ENCODE results near the gene SMARCAD1.

The SMARCAD1 gene

DNA sequence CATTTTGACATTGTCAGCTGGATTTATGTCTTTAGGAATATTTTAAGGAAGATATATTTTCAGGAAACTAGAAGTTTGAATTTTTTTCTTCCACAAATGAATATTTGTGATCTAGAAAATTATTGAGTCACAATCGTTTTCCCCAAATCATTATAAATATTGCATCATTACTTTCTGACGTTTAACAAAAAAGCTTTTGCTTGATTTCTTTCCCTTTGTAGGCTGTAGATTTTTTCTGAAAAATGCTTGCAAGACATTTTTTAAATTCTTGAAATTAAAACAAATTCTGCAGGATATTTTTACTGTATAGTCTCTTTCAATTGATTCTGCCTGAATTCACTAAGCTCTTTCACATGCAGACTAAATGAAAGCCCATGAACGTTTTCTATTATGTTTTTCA lies 4.9 kb upstream of the SMARCAD1 start:
- TF ChIP-seq RAD21 (IDR thresholded peaks at IDR 0.05; ENCODE audit: low read depth) (no peak), NFIC (IDR thresholded peaks at IDR 0.05) (no peak), YY1 (IDR thresholded peaks at IDR 0.05; ENCODE audit: low read depth) (no peak), EP300 (IDR thresholded peaks at IDR 0.05; ENCODE audit: borderline replicate concordance) (no peak), ZBTB7A (IDR thresholded peaks at IDR 0.05; ENCODE audit: low read depth) (no peak), TEAD4 (IDR thresholded peaks at IDR 0.05) (no peak), EGR1 (IDR thresholded peaks at IDR 0.05) (no peak), TCF12 (IDR thresholded peaks at IDR 0.05; ENCODE audit: low read depth) (no peak), TAF1 (IDR thresholded peaks at IDR 0.05; ENCODE audit: low read depth) (no peak), CEBPB (IDR thresholded peaks at IDR 0.05) (no peak), FOXM1 (IDR thresholded peaks at IDR 0.05; ENCODE audit: borderline replicate concordance, low read depth) (no peak), CREB1 (IDR thresholded peaks at IDR 0.05; ENCODE audit: low read depth) (no peak)
- TF ChIP-seq, protein P1, sequence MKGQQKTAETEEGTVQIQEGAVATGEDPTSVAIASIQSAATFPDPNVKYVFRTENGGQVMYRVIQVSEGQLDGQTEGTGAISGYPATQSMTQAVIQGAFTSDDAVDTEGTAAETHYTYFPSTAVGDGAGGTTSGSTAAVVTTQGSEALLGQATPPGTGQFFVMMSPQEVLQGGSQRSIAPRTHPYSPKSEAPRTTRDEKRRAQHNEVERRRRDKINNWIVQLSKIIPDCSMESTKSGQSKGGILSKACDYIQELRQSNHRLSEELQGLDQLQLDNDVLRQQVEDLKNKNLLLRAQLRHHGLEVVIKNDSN (IDR thresholded peaks at IDR 0.05) = no peak
- TF ChIP-seq, protein P2, sequence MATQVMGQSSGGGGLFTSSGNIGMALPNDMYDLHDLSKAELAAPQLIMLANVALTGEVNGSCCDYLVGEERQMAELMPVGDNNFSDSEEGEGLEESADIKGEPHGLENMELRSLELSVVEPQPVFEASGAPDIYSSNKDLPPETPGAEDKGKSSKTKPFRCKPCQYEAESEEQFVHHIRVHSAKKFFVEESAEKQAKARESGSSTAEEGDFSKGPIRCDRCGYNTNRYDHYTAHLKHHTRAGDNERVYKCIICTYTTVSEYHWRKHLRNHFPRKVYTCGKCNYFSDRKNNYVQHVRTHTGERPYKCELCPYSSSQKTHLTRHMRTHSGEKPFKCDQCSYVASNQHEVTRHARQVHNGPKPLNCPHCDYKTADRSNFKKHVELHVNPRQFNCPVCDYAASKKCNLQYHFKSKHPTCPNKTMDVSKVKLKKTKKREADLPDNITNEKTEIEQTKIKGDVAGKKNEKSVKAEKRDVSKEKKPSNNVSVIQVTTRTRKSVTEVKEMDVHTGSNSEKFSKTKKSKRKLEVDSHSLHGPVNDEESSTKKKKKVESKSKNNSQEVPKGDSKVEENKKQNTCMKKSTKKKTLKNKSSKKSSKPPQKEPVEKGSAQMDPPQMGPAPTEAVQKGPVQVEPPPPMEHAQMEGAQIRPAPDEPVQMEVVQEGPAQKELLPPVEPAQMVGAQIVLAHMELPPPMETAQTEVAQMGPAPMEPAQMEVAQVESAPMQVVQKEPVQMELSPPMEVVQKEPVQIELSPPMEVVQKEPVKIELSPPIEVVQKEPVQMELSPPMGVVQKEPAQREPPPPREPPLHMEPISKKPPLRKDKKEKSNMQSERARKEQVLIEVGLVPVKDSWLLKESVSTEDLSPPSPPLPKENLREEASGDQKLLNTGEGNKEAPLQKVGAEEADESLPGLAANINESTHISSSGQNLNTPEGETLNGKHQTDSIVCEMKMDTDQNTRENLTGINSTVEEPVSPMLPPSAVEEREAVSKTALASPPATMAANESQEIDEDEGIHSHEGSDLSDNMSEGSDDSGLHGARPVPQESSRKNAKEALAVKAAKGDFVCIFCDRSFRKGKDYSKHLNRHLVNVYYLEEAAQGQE (IDR thresholded peaks at IDR 0.05; ENCODE audit: low read depth) = no peak
- TF ChIP-seq, protein P3, sequence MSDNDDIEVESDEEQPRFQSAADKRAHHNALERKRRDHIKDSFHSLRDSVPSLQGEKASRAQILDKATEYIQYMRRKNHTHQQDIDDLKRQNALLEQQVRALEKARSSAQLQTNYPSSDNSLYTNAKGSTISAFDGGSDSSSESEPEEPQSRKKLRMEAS (IDR thresholded peaks at IDR 0.05) = no peak

DNA sequence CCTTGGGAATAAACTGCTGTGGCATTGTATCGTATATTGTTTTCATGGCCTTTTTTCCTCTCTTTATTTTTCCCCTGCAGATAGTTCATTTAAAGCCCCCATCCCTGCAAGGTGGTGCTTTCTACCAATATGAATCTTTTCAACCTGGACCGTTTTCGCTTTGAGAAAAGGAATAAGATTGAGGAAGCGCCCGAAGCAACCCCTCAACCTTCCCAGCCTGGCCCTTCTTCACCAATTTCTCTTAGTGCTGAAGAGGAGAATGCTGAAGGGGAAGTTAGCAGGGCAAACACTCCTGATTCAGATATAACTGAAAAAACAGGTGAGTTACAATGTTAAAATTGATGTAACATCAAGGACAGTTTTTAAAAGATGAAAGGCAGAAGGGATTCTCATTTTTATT lies 601 bp downstream of the SMARCAD1 start:
- TF ChIP-seq ZBTB7A (IDR thresholded peaks at IDR 0.05; ENCODE audit: low read depth) (no peak), YY1 (IDR thresholded peaks at IDR 0.05; ENCODE audit: low read depth) (no peak), EGR1 (IDR thresholded peaks at IDR 0.05) (no peak), EP300 (IDR thresholded peaks at IDR 0.05; ENCODE audit: borderline replicate concordance) (no peak), TEAD4 (IDR thresholded peaks at IDR 0.05) (no peak)
- TF ChIP-seq, protein P1 (IDR thresholded peaks at IDR 0.05) = no peak

DNA sequence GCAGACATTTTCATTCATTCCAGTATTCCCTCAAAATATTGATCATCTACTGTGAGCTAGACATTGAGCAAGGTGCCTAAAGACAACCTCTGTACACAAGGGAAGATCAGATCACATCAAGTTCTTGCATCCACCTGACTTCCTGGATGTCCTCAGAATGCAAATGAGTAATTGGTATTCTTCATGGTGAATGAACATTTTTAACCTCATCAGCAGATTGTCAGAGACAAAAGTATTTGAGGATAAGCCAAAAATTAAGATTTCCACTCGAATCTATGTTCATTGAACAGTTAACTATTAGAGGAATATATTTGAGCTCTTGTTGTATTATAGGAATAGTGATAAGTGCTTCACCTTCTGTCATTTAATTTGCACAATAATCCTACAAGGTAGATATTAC lies 1.3 kb downstream of the SMARCAD1 start:
- TF ChIP-seq TCF12 (IDR thresholded peaks at IDR 0.05; ENCODE audit: low read depth) (no peak), FOXM1 (IDR thresholded peaks at IDR 0.05; ENCODE audit: borderline replicate concordance, low read depth) (no peak), EGR1 (IDR thresholded peaks at IDR 0.05) (no peak), RAD21 (IDR thresholded peaks at IDR 0.05; ENCODE audit: low read depth) (no peak), ZBTB7A (IDR thresholded peaks at IDR 0.05; ENCODE audit: low read depth) (no peak), YY1 (IDR thresholded peaks at IDR 0.05; ENCODE audit: low read depth) (no peak), EP300 (IDR thresholded peaks at IDR 0.05; ENCODE audit: borderline replicate concordance) (no peak), CEBPB (IDR thresholded peaks at IDR 0.05) (no peak), CREB1 (IDR thresholded peaks at IDR 0.05; ENCODE audit: low read depth) (no peak), TEAD4 (IDR thresholded peaks at IDR 0.05) (no peak), TAF1 (IDR thresholded peaks at IDR 0.05; ENCODE audit: low read depth) (no peak), NFIC (IDR thresholded peaks at IDR 0.05) (no peak)
- TF ChIP-seq, protein P3 (IDR thresholded peaks at IDR 0.05) = no peak
- TF ChIP-seq, protein P2 (IDR thresholded peaks at IDR 0.05; ENCODE audit: low read depth) = no peak
- TF ChIP-seq, protein P1 (IDR thresholded peaks at IDR 0.05) = no peak

DNA sequence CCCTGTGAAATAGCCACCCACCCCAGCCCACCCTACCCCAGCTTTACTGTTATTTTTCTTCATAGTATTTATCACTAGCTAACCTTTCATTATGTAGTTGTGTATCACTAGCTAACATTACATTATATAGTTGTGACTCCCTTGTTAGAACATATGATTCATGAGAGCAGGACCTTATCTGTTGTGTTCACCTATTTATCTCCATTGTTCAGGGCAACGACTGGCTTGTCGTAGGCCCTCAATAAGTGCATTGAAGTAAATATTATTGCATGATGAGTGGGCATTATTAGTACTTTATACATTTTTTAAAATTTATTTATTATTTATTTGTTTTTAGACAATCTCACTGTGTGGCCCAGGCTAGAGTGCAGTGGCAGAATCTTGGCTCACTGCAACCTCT lies 4.2 kb downstream of the SMARCAD1 start:
- no peak for TF ChIP-seq EGR1 (IDR thresholded peaks at IDR 0.05)
- TF ChIP-seq TCF12 (IDR thresholded peaks at IDR 0.05; ENCODE audit: low read depth) = no peak
- TF ChIP-seq, protein P2 (IDR thresholded peaks at IDR 0.05; ENCODE audit: low read depth) = no peak
- TF ChIP-seq ZBTB7A (IDR thresholded peaks at IDR 0.05; ENCODE audit: low read depth) = no peak
- no peak for TF ChIP-seq TAF1 (IDR thresholded peaks at IDR 0.05; ENCODE audit: low read depth)
- TF ChIP-seq, protein P3 (IDR thresholded peaks at IDR 0.05) = no peak
- no peak for TF ChIP-seq YY1 (IDR thresholded peaks at IDR 0.05; ENCODE audit: low read depth)
- TF ChIP-seq, protein P1 (IDR thresholded peaks at IDR 0.05) = no peak
- no peak for TF ChIP-seq FOXM1 (IDR thresholded peaks at IDR 0.05; ENCODE audit: borderline replicate concordance, low read depth)
- TF ChIP-seq CREB1 (IDR thresholded peaks at IDR 0.05; ENCODE audit: low read depth) = no peak
- TF ChIP-seq TEAD4 (IDR thresholded peaks at IDR 0.05) = no peak
- no peak for TF ChIP-seq NFIC (IDR thresholded peaks at IDR 0.05)
- no peak for TF ChIP-seq RAD21 (IDR thresholded peaks at IDR 0.05; ENCODE audit: low read depth)
- TF ChIP-seq EP300 (IDR thresholded peaks at IDR 0.05; ENCODE audit: borderline replicate concordance) = no peak
- TF ChIP-seq CEBPB (IDR thresholded peaks at IDR 0.05) = no peak
